ENCODE data around the gene CACUL1. TPM values are rescaled to one million over a fixed set of nuclear protein-coding genes. Genes with fewer than 3 reads are reported as not detected.

CACUL1 gene
- total and polyA plus RNA-seq, 7 donors, result 4.2 to 51.7 (median 41.0) TPM

DNA sequence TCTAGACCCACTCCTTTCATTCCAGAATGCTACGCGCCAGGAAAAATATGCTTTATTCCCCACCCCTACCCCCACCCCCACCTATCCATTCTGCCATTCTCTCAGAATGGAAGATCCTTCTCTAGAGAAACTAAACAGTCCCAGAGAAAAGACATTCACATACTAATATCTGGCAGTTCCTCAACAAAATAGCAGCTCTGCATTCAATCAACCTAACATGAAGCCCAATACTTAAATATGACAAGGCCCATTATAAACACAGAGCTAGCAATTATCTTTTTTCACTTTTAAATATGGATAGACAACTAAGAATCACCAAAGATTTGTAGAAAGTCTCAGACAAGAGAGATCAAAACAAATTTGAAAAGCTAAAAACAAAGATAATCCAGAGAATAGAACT, 16.4 kb downstream of the CACUL1 start:
- Histone ChIP-seq H3K9me3 (no peaks in the 10 kb centered on the region), H3K4me1 (peaks cover 0 to 94% (median 83%) of the 10 kb centered on the region in 4 donors), H3K27ac (peak overlapping the region in 3 of 4 donors; percentile 74 to 80 (median 78)), H3K4me3 (no peak overlapping the region), H3K27me3 (no peaks in the 10 kb centered on the region), H3K36me3 (no peaks in the 10 kb centered on the region)
- WGBS, 2 donors, result 60 to 66% methylated on average over 2 of the region's 2 CpGs
- TF ChIP-seq POLR2AphosphoS5 (IDR thresholded peaks at IDR 0.05), result peak in 2 of 4 donors; percentile 57 to 79
- TF ChIP-seq, protein P1, sequence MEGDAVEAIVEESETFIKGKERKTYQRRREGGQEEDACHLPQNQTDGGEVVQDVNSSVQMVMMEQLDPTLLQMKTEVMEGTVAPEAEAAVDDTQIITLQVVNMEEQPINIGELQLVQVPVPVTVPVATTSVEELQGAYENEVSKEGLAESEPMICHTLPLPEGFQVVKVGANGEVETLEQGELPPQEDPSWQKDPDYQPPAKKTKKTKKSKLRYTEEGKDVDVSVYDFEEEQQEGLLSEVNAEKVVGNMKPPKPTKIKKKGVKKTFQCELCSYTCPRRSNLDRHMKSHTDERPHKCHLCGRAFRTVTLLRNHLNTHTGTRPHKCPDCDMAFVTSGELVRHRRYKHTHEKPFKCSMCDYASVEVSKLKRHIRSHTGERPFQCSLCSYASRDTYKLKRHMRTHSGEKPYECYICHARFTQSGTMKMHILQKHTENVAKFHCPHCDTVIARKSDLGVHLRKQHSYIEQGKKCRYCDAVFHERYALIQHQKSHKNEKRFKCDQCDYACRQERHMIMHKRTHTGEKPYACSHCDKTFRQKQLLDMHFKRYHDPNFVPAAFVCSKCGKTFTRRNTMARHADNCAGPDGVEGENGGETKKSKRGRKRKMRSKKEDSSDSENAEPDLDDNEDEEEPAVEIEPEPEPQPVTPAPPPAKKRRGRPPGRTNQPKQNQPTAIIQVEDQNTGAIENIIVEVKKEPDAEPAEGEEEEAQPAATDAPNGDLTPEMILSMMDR (IDR thresholded peaks at IDR 0.05), result no peak
- no peak for DNase-seq
- intact Hi-C loops (cut with DNase I), result no loop called here

DNA sequence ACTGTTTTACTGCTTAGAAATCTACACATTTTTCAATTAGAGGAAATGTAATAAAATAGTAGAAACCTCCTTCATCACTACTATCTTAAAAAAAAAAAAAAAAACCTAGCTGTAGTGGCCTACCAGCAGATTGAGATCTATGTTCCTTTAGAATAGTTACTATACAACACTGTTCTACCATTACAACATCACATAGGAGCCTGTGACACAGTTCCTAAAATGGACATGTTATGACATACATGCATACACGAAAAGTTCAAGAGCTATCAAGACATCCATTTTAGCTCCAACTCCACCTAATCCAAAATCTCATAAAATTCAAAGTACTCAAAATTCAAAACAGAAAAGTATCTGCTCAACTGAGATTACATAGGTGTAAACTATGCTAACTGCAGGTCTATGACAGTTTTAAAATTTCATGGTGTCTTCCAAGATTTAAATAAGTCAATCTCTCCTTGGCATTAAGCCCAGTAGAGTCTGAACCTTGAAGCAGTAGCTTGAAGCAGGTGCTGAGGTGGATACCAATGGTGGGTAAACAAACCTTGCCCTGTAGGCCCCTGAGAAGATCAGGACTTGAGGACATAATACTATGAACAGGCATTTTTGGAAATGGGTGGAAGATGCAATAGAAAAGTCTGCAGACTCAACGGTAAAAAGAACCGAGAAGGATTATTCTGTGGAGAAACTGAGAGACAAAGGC, 17.0 kb downstream of the CACUL1 start:
- intact Hi-C loops (cut with DNase I), result no loop called here
- Histone ChIP-seq H3K9me3 (no peaks in the 10 kb centered on the region), H3K36me3 (no peaks in the 10 kb centered on the region), H3K4me1 (peaks cover 0 to 96% (median 87%) of the 10 kb centered on the region in 4 donors), H3K27ac (peak overlapping the region in 3 of 4 donors; percentile 74 to 80 (median 78)), H3K27me3 (no peaks in the 10 kb centered on the region), H3K4me3 (no peak overlapping the region)
- WGBS, 2 donors, result 16 to 70% methylated on average over 3 of the region's 3 CpGs
- no peak for DNase-seq
- TF ChIP-seq POLR2AphosphoS5 (IDR thresholded peaks at IDR 0.05) (no peak), EP300 (IDR thresholded peaks at IDR 0.05) (no peak), POLR2A (IDR thresholded peaks at IDR 0.05) (no peak)
- TF ChIP-seq, protein P1 (IDR thresholded peaks at IDR 0.05), result no peak

DNA sequence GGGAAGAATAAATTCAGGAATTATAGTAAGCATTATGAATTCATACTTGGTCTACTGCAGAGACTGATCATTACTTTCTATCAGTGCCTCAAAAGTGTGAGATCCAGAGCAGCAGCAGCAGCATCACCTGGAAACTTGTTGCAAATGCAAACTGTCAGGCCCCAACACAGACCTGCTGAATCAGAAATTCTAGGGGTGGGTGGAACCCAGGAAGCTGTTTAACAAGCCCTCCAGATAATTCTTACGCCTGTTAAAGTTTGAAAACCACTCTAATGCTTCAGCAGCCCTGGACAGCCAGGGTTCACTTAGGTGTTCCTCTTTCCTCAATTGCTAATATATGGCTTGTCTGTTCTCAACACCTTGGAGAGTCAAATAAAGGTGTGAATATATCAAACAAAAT, 19.5 kb downstream of the CACUL1 start:
- Histone ChIP-seq H3K27ac (peak overlapping the region in 3 of 4 donors; percentile 74 to 80 (median 78)), H3K9me3 (no peaks in the 10 kb centered on the region), H3K4me1 (peaks cover 0 to 98% (median 92%) of the 10 kb centered on the region in 4 donors), H3K4me3 (no peak overlapping the region), H3K27me3 (no peaks in the 10 kb centered on the region), H3K36me3 (no peaks in the 10 kb centered on the region)
- no peak for DNase-seq
- no peak for TF ChIP-seq POLR2AphosphoS5 (IDR thresholded peaks at IDR 0.05)
- TF ChIP-seq, protein P1 (IDR thresholded peaks at IDR 0.05), result no peak
- no peak for TF ChIP-seq POLR2A (IDR thresholded peaks at IDR 0.05)
- 76% methylated on average over 1 of the region's 1 CpG for WGBS, 2 donors
- intact Hi-C loops (cut with DNase I), result no loop called here

DNA sequence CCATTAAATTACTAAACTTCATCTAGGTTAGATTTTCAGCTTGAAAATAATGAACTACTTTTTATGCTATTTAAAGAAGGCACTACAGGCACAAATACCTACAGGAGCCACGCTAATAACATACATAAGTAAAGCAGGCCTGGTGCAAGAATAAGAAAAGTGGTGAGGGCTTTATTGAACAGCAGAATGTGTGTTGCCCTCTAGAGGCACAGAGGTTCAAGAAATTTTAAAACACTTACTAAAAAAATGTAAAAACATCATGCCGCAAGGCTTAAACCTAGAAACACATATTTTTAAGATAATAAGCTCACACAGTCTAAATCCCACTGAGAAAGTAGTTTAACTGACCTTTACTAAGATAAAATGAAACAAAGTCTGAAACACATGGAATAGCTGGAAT, 20.3 kb downstream of the CACUL1 start:
- intact Hi-C loops (cut with DNase I), result no loop called here
- no peak for TF ChIP-seq EP300 (IDR thresholded peaks at IDR 0.05)
- TF ChIP-seq, protein P1 (IDR thresholded peaks at IDR 0.05), result peak in 1 of 4 experiments; percentile 15
- Histone ChIP-seq H3K9me3 (no peaks in the 10 kb centered on the region), H3K27me3 (no peaks in the 10 kb centered on the region), H3K4me1 (peaks cover 0 to 97% (median 90%) of the 10 kb centered on the region in 4 donors), H3K4me3 (no peak overlapping the region), H3K27ac (peak overlapping the region in 1 of 4 donors; percentile 6), H3K36me3 (no peaks in the 10 kb centered on the region)
- DNase-seq, result no peak
- WGBS, 2 donors, result 85 to 91% methylated on average over 2 of the region's 2 CpGs

All from sigmoid colon (tissue), 7 donors.